ENCODE results near the gene C1QTNF2.
A peak's percentile ranks its signal among the peaks of the same experiment; 100 is the strongest.

C1QTNF2 gene

GRCh38 chr5:160369990-160370712 is at the start of gene C1QTNF2:
TSS of gene C1QTNF2 (minus strand) at chr5:160370626. CDS start at chr5:160355011, 15,615 bp downstream.
- peak in 1 of 2 experiments; percentile 3 for DNase-seq (ENCODE audit: low read depth in 2 of 2)

DNA sequence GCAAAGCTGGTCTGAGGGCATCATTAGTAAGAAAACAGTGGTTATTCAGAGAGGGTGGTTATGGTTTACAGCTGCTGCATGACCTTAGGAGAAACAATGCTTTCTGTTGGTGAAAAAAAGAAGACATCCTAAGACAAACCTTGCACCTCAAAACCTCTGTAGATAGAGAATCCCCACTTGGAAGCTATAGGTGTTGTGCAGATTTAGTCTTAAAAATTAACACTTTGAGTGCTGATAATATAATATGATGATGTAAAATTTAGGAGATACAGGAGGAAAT is 49.8 kb upstream of the C1QTNF2 start:
- no peak for DNase-seq (ENCODE audit: low read depth in 2 of 2)

DNA sequence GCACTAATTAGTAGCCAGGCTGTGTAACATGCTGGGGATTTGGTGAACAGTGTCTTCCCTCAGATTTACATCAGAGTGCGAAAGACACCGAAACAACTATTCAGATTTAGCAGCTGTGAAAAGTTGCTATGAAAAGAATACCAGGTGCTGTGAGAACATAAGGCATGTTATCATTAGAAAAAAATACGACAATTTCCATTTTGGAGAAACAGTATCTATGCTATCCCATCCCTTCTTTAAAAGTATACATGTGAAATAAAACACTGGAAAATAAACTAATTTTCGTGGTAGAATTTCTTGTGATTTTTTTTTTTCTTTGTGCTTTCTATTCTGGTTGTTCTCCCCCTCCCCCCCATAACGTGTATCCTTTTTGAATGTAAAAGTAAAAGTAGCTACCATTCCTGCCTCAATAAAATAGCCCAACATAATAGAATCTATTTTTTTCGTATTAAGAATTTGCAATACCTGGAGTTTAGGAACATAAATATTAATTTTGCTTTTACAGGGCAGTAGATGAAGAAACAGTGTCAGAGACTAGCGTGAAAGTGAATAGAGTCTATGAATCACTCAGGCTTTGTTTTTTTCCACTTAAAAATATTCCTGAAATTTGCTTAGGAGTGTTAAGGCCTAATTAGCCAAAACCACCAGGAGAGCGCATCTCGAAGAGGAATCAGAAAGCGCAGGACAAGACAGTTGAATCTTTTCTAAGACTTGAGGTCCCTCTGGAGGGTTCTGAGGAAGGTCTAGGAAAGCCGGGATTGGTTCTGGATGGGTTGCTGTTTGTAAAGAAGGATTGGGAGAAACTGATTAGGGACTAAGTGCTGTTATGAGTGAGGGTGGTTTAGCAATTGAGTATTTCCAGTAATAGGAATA is 49.3 kb upstream of the C1QTNF2 start:
- DNase-seq (ENCODE audit: low read depth in 2 of 2), result no peak

DNA sequence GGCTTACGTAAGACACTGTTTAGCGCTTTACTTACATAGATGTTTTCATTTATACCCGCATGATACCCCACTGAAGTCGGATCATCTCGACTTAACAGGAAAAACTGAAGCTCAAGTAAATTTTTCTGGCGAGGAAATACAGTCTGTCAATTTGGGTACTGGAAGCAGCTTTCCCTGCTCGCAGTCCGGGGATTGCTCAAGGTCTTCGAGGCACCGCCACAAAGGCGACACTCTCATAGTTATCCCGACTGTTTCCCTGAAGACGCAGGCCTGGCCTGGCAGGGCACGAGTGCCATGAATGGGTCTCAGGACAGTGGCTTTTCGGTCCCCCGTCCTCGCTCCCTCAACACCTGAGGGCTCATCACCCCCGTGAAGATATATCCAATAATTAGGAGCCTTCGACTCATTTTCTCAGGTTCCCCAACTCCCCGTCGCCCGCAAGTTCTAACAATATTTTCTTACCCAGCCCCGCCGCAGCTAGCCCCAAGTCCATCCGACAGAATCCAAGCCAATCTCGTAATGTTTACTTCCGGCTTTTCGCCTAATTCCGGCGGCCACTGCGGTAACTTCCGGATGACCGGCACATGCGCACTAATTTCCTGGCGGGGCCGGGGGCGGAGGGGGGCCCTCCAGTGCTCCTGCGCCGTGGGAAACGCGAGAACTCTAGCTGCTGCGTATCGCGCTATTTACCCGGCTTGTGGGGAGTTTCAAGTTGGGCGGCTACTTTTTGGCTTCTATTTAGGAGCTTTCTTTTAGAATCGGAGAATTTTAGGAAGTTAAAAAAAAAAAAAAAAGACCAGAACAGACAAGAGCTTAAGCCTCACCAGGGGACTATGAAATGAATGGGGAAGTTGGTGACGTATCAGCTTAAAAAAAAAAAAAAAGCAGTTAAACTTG is 48.4 kb upstream of the C1QTNF2 start, which contains the start of gene SLU7:
Gene SLU7, minus strand, starts transcription at position 521 of the 897 bp plus-strand sequence. CDS start 3,787 bp downstream, outside the sequence.
- DNase-seq (ENCODE audit: low read depth in 2 of 2), result peak; percentile 83 to 90

- peak; percentile 55 to 70 for DNase-seq (ENCODE audit: low read depth in 2 of 2)
Measured at GRCh38 chr5:160399402-160400353, 29.3 kb upstream of the C1QTNF2 start, which contains the start of gene FAM200C. TSS of gene FAM200C (minus strand) at chr5:160400054. CDS start at chr5:160395490, 4,564 bp downstream.

DNA sequence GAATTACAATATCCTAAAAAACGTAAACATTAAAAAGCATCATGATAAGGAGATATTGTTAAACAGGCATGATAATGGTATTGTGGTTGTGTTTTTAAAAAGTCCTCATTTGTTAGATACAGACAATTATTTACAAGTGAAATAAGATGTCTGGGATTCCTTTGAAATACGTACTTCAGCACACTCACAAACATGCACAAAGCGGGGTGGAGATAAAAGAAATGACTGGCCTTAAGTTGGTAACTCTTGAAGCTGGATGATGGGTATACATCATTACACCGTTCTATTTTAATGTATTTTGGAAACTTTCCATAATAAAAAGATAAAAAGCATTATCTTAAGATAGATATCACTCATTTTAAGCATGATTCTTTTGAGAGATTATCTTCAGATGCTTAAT is 28.4 kb upstream of the C1QTNF2 start:
- DNase-seq (ENCODE audit: low read depth in 2 of 2), result no peak

GRCh38 chr5:160397492-160397891 is 27.1 kb upstream of the C1QTNF2 start:
- no peak for DNase-seq (ENCODE audit: low read depth in 2 of 2)

DNA sequence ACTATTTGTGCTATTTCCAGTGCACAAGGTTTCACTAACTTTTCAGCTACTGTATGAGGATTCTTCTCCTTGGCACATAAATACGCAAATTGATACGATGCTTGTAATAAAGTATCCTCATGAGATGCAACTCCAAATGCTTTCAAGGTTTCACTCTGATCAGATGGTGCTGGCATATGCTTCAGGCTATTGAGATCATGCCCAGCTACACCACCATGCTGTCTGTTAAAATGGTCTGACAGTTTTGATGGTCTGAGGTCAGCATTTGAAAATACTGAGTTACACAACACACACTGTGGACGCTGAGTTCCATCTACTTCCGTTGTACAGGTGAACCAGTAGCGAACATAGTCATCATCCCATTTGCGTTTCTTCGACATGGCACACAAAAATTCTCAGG is 24.7 kb upstream of the C1QTNF2 start:
- no peak for DNase-seq (ENCODE audit: low read depth in 2 of 2)

GRCh38 chr5:160390787-160391696 is 20.6 kb upstream of the C1QTNF2 start:
- no peak for DNase-seq (ENCODE audit: low read depth in 2 of 2)

DNA sequence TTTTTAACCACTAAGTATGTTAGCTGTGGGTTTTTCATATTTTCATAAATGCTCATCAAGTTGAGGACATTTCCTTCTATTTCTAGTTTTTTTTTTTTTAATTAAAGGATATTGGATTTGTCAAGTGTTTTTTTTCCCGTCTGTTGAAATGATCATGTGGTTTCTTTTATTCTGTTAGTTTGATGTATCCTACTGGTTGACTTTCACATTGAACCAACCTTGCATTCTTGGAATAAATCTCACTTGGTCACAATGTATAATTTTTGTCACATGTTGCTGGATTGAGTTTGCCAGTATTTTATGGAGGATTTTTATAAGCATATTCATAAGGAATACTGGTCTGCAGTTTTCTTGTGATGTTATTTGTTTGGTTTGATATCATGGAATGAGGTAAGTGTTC is 17.0 kb upstream of the C1QTNF2 start:
- no peak for DNase-seq (ENCODE audit: low read depth in 2 of 2)

DNA sequence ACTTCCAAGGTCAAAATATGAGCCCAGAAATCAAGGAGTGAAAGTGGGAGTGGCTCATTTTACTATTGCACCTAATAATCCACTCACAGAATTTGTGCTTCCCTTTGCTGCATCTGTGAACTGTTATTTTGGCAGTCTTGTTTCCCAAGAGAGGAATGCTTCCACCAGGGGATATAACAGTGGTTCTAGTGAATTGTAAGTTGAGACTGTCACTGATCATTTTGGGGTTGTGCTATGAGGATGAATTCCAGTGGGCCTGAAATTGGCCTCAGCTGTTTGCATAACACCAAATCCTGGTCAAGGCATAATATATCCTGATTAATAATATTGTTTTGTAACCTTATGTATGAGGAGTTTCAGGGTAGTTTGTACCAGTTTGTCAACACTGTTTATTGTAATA is 15.1 kb upstream of the C1QTNF2 start:
- DNase-seq (ENCODE audit: low read depth in 2 of 2), result no peak

DNA sequence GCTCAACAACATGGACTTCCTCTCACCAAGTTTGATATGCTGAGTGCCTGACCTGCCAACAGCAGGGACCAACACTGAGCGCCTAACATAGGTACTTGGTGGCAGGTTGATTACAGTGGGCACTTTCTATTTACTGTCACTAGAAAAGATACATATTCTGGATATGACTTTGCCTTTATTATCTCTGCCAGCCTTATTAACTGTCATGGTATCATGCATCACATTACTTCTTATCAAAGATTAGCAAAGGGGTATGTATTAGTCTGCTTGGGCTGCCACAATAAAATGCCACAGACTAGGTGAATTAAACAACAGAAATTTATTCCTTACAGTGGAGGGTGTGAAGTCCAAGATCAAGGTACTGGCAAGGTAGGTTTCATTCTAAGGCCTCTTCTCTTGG is 14.3 kb upstream of the C1QTNF2 start:
- no peak for DNase-seq (ENCODE audit: low read depth in 2 of 2)

DNA sequence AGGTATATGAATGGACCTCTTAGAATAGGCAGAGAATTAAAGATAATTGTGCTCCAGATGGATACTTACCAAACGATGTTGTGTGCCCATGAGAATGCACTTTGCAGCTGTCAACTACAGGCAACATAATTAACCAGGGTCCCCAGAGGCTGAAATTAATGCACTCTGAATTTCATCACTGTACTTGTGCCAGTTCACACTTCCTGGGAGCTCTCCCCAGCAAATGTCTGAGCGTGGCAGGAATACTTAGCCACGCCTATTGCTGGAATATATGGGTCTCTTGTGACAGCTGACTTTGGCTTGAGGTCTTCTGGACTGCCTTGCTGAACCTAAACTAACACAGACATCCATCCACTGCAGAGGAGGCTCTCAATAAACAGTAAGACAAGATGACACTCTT is 11.9 kb upstream of the C1QTNF2 start:
- no peak for DNase-seq (ENCODE audit: low read depth in 2 of 2)

DNA sequence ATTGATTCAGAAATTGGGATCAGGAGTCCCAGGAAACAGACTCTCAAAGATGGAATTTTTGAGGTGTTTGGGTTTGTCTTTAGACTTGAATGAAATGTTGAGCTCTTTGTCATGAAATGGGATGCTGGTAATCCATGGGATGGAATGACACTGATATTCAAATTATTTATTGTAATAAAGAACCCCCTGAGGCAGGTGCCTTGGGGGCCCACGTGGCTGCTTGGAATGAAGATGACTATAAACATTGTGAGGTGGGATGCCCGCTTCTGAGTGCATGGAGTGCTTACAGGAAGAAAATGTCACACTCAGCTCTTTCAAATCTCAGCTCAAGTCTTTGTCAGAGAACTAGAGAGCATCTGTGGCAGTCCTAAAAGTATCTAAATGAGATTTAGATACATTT is 9.6 kb upstream of the C1QTNF2 start:
- DNase-seq (ENCODE audit: low read depth in 2 of 2), result no peak

DNA sequence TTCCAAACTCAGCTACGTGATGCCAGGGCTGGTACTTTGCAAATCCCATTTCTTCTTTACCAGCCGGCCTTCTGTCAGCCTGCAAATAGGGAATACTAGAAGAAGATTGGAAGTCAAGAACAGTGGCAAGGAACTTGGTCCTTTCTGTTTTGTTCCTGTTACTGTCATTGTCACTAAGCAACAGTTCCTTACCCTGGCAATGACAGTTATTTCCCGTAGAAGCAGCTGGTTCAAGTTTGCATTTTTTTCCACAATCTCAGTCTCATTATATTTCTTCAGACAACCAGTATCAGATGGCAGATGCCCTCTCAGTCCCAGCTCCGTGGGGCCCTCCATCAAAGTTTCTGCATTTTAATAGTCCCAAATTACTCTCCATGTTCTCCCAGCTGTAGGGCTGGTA is 9.1 kb upstream of the C1QTNF2 start:
- no peak for DNase-seq (ENCODE audit: low read depth in 2 of 2)

DNA sequence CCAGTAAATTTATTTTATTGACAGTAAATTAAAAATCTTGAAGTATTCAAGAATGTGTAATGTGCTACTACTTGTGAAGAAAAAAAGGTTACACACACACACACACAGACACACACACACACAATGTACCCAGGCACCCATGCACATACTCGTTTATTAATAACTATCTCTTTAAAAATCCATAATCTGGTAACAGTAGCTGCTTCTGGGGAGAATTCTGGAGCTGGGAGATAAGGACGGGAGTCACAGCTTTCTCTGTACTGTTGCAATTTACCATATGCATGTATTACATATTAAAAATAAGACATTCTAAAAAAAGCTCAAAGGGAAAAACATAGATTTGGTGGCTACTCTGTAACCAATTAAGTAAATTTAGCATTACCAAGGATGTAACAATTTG is 7.9 kb upstream of the C1QTNF2 start:
- DNase-seq (ENCODE audit: low read depth in 2 of 2), result no peak

GRCh38 chr5:160377651-160378050 is 7.2 kb upstream of the C1QTNF2 start:
- no peak for DNase-seq (ENCODE audit: low read depth in 2 of 2)

DNA sequence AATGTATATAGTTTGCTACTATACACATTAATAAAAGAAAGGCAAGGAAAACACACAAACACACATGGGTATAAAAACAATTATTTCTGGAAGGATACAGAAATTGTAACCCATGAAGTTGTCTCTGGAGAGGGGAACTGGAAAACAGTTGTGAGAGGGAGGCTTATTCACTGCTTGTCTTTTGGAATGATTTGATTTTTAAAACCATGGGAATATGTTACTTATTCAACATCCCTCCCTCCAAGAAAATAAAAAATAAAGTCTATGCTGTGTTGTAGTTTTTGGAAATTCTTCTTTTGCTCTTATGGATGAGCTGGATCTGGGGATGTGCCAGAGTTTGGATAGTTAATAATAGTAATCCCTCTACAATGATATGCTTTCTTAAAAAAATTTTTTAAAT is 6.0 kb upstream of the C1QTNF2 start:
- no peak for DNase-seq (ENCODE audit: low read depth in 2 of 2)

DNA sequence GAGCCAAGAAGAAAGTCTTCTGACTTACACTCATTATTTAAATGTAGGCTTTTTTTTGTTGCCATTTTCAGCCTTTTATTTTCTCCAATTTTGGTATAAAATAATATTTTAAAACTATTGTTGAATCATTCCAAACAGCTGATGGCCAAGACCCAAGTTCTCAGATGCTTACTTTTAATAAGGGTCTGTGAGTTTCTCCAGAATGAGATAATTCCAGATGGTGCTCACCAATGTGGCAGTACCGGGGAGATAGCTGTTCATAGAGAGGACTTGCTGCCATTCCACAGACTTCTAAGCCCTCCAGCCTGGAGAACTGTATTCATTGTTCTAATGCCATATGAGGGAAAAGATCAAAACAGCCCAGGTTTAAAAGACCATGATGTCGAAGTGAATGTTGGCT is 5.3 kb upstream of the C1QTNF2 start:
- DNase-seq (ENCODE audit: low read depth in 2 of 2), result no peak

GRCh38 chr5:160375166-160375565 is 4.7 kb upstream of the C1QTNF2 start:
- no peak for DNase-seq (ENCODE audit: low read depth in 2 of 2)

Data from stimulated activated CD4-positive, alpha-beta T cell treated with anti-CD3 and anti-CD28 coated beads, Interleukin-12 subunit alpha, Interleukin-12 subunit beta, amount 100 ng/mL, for 24 hours (primary cell).